ENCODE results near the gene DGKI. TPM values are rescaled to one million over a fixed set of nuclear protein-coding genes. Genes with fewer than 3 reads are reported as not detected.

Gene DGKI
- total RNA-seq, 4 donors from 2014 or later, result 0.02 to 1.8 (median 0.07) TPM; not detected in 1

DNA sequence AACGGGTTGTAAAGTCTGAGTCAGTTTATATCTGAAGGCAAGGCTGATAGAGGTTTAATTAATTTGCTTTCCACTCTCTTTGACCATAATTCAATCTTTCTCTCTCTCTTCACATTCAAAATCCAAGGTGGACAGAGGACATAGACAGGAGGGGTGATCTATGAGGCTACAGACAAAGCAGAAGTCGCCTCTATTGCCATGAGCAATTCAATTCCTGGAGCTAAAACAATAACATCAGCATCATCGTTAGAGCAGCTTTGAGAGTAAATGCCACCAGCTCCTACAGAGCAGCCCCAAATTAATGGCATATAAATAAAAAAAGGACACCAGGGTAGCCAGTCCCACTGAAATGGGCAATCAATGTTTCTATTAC is 93.2 kb downstream of the DGKI start:
- TF ChIP-seq, protein P1, sequence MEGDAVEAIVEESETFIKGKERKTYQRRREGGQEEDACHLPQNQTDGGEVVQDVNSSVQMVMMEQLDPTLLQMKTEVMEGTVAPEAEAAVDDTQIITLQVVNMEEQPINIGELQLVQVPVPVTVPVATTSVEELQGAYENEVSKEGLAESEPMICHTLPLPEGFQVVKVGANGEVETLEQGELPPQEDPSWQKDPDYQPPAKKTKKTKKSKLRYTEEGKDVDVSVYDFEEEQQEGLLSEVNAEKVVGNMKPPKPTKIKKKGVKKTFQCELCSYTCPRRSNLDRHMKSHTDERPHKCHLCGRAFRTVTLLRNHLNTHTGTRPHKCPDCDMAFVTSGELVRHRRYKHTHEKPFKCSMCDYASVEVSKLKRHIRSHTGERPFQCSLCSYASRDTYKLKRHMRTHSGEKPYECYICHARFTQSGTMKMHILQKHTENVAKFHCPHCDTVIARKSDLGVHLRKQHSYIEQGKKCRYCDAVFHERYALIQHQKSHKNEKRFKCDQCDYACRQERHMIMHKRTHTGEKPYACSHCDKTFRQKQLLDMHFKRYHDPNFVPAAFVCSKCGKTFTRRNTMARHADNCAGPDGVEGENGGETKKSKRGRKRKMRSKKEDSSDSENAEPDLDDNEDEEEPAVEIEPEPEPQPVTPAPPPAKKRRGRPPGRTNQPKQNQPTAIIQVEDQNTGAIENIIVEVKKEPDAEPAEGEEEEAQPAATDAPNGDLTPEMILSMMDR (IDR thresholded peaks at IDR 0.05 in 4 of 5, conservative IDR thresholded peaks at IDR 0.05 in 1 of 5), result no peak
- no peak for TF ChIP-seq POLR2A (IDR thresholded peaks at IDR 0.05)
- Histone ChIP-seq H3K4me3 (no peak overlapping the region), H3K4me1 (no peaks in the 10 kb centered on the region), H3K9me3 (no peaks in the 10 kb centered on the region), H3K27me3 (no peaks in the 10 kb centered on the region), H3K27ac (no peak overlapping the region), H3K36me3 (no peaks in the 10 kb centered on the region)
- intact Hi-C loops (cut with DNase I; ENCODE audit: low total_unique reads), result no loop called here
- no peak for DNase-seq
- no peak for ATAC-seq
- in situ Hi-C loops (cut with MboI; ENCODE audit: low sequenced_read_pairs in 4 of 4), result no loop called here

- in situ Hi-C loops (cut with MboI; ENCODE audit: low sequenced_read_pairs in 4 of 4), result no loop called here
- ATAC-seq (no peak), DNase-seq (no peak)
- no peak overlapping the region for H3K27ac ChIP-seq
- H3K36me3 ChIP-seq, result no peaks in the 10 kb centered on the region
- no peak overlapping the region for H3K4me3 ChIP-seq
- no peaks in the 10 kb centered on the region for H3K9me3 ChIP-seq
- no peaks in the 10 kb centered on the region for H3K27me3 ChIP-seq
- intact Hi-C loops (cut with DNase I; ENCODE audit: low total_unique reads), result no loop called here
- TF ChIP-seq POLR2A (IDR thresholded peaks at IDR 0.05), result no peak
- TF ChIP-seq, protein P1 (IDR thresholded peaks at IDR 0.05 in 4 of 5, conservative IDR thresholded peaks at IDR 0.05 in 1 of 5), result no peak
- no peaks in the 10 kb centered on the region for H3K4me1 ChIP-seq
These were observed 93.7 kb downstream of the DGKI start for GRCh38 chr7:137753067-137753466.

GRCh38 chr7:137751361-137752009 is 95.3 kb downstream of the DGKI start:
- no peaks in the 10 kb centered on the region for H3K4me1 ChIP-seq
- H3K9me3 ChIP-seq, result no peaks in the 10 kb centered on the region
- intact Hi-C loops (cut with DNase I; ENCODE audit: low total_unique reads), result no loop called here
- ATAC-seq, result no peak
- no peak for DNase-seq
- H3K27ac ChIP-seq, result no peak overlapping the region
- no peak for TF ChIP-seq POLR2A (IDR thresholded peaks at IDR 0.05)
- TF ChIP-seq, protein P1 (IDR thresholded peaks at IDR 0.05 in 4 of 5, conservative IDR thresholded peaks at IDR 0.05 in 1 of 5), result no peak
- no peaks in the 10 kb centered on the region for H3K36me3 ChIP-seq
- no peak overlapping the region for H3K4me3 ChIP-seq
- H3K27me3 ChIP-seq, result no peaks in the 10 kb centered on the region
- in situ Hi-C loops (cut with MboI; ENCODE audit: low sequenced_read_pairs in 4 of 4), result no loop called here

- intact Hi-C loops (cut with DNase I; ENCODE audit: low total_unique reads) (no loop called here), in situ Hi-C loops (cut with MboI; ENCODE audit: low sequenced_read_pairs in 4 of 4) (no loop called here)
- no peak for DNase-seq
- TF ChIP-seq, protein P1 (IDR thresholded peaks at IDR 0.05 in 4 of 5, conservative IDR thresholded peaks at IDR 0.05 in 1 of 5), result no peak
- no peak for TF ChIP-seq POLR2A (IDR thresholded peaks at IDR 0.05)
- H3K4me1 ChIP-seq, result no peaks in the 10 kb centered on the region
- H3K27ac ChIP-seq, result no peak overlapping the region
- H3K9me3 ChIP-seq, result no peaks in the 10 kb centered on the region
- ATAC-seq, result no peak
- H3K36me3 ChIP-seq, result no peaks in the 10 kb centered on the region
- H3K4me3 ChIP-seq, result no peak overlapping the region
- H3K27me3 ChIP-seq, result no peaks in the 10 kb centered on the region
These were observed 99.3 kb downstream of the DGKI start for GRCh38 chr7:137747359-137748031.
